Activated CD4-positive, CD25-positive, alpha-beta regulatory T cell (primary cell): ENCODE data around the gene GMPPA.
A peak's percentile ranks its signal among the peaks of the same experiment; 100 is the strongest.

ENCODE experiments used
- DNase-seq, 4 experiments: peaks; one replicate each; lab custom pipeline; 2025; lab: John Stamatoyannopoulos, UW

GMPPA gene

DNA sequence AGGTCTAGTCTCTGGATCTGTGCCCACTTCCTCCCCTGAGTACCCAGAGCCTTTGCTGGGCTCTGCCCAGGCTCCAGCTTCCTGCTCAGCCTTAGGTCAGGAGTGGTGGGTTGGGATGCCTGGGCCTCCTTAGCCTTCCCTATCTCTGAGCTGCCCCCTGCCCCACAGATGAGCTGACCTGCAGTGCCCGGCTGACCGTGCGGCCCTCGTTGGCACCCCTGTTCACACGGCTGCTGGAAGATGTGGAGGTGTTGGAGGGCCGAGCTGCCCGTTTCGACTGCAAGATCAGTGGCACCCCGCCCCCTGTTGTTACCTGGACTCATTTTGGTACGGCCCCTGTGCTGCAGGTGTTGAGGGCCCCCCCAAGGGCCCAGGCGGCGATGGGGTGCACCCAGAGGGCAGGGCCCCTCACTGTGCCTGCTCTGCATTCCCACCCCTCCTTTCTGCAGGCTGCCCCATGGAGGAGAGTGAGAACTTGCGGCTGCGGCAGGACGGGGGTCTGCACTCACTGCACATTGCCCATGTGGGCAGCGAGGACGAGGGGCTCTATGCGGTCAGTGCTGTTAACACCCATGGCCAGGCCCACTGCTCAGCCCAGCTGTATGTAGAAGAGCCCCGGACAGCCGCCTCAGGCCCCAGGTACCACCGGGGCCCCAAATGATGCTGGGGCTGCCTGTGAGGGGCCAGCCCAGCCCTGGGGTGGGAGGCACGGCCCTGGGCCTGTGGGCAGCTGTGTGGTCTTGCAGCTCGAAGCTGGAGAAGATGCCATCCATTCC, 30.1 kb upstream of the GMPPA start:
- no peak for DNase-seq

DNA sequence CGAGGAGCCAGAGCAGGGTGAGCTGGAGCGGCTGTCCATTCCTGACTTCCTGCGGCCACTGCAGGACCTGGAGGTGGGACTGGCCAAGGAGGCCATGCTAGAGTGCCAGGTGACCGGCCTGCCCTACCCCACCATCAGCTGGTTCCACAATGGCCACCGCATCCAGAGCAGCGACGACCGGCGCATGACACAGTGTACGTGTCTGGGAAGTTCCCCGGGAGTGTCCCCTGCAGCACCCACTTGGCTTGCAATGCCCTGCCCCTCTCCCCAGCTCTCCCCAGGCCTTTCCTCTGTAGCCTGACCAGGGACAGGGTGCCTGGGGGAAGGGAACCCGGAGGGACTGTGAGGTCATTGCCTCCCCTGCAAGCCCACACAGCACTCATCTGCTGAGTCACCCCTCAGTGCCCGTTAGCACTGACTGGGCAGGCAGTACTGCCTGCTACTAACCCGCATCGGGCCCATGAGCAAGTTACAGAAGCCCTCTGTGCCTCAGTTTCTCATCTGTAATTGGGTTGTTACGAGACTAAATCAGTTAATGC, 29.4 kb upstream of the GMPPA start:
- DNase-seq, result no peak

DNA sequence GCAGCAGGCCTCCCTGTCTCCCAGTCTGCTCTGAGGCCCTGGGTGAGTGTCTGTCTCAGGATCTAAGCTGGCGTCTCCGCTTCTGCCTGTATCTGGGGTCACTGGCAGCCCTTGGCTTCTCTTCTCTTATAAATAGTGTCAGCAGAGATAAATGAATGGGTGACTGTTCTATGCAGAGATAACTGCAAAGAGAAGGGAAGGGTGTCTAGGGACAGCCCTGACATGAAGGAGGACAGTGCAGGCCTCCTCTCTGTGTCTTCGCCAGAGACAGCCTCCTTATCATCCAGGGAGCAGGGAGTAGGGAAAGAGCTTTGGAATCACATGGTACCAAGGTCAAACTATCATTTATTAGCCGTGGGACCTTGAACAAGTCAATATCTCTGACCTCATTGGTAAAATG, 28.3 kb upstream of the GMPPA start:
- DNase-seq, result no peak

GRCh38 chr2:219471476-219472371, 27.0 kb upstream of the GMPPA start:
- no peak for DNase-seq

GRCh38 chr2:219472629-219473187, 26.0 kb upstream of the GMPPA start:
- DNase-seq, result no peak

DNA sequence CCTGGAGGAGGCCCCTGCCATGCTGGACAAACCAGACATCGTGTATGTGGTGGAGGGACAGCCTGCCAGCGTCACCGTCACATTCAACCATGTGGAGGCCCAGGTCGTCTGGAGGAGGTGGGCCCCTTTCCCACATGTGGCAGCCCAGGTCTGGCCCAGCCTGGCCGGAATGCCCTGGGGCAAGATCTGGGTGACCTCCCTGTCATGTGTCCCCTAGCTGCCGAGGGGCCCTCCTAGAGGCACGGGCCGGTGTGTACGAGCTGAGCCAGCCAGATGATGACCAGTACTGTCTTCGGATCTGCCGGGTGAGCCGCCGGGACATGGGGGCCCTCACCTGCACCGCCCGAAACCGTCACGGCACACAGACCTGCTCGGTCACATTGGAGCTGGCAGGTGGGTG, 25.2 kb upstream of the GMPPA start:
- no peak for DNase-seq

DNA sequence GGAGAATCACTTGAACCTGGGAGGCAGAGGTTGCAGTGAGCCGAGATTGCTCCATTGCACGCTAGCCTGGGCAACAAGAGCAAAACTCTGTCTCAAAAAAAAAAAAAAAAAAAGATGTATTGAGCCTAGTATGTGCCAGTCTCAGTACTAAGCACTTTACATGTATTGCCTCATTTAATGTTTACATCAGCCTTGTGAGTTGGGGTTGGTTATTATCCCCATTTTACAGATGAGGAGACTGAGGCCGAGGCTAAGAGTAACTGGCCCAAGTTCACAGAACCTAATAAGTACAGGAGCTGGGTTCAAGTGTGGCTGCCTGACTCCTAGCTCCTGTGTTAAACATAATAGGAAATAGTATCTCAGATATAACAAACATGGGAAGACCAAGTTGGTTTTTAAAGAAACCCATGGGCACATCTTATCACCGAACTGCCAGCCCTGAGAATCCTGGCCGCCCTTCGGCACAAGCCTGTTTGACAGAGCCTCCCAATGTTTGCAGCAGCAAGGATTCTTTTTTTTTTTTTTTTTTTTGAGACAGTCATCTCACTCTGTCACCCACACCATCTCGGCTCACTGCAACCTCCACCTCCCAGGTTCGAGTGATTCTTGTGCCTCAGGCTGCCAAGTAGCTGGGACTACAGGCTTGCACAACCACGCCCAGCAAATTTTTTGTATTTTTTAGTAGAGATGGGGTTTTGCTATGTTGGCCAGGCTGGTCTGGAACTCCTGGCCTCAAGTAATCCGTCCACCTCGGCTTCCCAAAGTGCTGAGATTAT, 24.2 kb upstream of the GMPPA start:
- no peak for DNase-seq

DNA sequence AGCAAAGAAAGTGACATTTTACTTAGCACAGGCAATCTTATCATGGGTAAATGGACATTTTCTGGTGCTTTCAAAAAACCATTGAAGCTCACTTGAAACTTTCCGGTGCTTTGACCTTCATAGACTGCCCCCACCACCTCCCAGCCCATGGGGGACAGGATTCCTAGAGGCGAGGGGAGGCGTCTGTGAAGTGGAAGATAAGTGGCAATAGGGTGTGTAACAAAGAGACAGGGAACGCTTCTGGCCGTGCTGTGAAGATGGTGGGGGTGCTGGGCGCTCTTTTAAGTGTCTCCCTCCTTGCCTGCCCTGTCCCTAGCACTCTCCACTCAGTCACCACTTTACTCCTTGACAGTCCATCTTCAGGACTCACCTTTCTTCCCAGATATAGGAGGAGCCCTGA, 23.4 kb upstream of the GMPPA start:
- no peak for DNase-seq

DNA sequence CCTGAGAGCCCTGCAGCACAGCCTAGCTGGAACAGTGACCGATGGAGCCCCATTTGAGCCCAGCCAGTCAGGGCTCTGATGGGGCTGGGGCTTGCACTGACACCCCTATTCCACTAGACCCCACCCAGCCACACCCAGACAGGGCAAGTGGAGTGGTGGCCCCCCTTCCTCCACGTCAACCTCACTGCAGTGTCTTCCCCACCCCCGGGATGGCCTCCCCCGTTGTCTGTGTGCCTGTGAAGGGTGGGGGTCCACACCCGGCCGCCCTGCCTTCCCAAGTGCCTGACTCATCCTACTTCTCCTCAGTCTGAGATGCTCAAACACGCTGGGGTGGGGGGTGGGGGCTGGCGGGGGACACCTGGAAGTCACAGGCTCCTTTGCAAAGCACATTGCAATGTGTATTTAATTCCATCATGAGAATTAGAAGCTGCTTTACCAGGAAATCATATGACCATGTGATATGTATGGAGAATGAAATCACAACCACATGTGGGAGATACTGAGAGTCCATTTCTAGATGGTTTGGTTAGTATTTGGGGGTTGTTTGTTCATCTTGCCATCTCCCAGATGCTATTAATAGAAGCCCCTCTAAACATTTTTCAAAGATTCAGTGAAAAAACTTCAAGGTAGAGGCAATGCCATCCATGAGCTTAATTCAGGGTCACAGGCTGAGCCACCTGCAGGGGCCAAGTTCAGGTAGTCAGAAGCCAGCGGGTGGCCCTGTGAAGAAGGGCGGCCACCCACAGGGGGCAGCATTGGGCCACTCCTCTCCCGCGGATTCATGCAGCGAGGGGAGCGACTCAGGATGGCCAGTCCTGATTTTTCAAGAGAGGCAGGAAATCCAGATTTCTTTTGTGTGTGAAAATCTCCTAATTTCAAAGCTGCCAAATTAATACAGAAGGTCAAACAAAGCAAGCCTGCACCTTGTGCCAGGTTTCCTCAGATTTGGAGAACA, 22.7 kb upstream of the GMPPA start:
- peak; percentile 20 to 44 (median 21) for DNase-seq

GRCh38 chr2:219476652-219477151, 22.0 kb upstream of the GMPPA start:
- DNase-seq, result no peak

DNA sequence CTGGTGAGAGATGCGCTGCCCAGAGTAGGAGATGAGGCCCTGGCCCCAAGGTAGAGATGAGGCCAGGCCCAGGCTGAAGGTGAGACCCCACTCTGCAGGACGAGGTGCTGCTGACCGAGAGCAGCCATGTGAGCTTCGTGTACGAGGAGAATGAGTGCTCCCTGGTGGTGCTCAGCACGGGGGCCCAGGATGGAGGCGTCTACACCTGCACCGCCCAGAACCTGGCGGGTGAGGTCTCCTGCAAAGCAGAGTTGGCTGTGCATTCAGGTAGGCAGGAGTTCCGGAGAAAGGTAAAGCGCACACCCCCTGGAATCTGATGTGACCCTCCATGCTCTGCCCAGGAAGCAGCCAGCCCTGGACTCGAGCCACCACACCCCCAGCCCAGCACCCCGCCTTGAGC, 21.5 kb upstream of the GMPPA start:
- DNase-seq, result no peak

DNA sequence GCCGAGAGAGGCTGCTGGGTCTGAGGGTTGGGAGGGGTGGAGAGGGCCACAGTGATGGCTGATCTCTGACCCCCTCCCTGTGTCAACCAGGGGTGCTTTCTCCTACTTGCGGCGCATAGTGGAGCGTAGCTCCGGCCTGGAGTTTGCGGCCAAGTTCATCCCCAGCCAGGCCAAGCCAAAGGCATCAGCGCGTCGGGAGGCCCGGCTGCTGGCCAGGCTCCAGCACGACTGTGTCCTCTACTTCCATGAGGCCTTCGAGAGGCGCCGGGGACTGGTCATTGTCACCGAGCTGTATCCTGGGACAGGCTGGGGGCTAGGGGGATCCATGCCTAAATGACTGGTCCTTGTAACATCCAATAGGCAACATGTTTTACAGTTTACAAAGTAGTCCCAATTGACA, 20.9 kb upstream of the GMPPA start:
- DNase-seq, result no peak

DNA sequence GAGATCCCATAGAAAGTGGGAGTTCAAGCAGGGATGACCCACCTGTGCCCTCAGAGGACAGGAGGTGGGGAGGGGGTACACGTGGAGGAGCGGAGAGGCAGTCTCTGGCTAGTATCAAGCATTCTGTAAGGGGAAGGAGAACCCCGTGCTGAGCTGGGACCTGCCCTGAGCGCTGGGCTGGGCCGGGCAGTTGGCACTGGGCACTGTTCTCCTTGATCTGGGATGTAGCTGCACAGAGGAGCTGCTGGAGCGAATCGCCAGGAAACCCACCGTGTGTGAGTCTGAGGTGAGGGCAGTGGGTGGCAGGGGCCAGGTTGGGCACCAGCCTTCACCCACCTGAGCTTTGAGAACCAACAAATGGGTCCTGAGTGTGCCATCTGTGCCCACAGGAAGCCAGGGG, 19.8 kb upstream of the GMPPA start:
- no peak for DNase-seq

DNA sequence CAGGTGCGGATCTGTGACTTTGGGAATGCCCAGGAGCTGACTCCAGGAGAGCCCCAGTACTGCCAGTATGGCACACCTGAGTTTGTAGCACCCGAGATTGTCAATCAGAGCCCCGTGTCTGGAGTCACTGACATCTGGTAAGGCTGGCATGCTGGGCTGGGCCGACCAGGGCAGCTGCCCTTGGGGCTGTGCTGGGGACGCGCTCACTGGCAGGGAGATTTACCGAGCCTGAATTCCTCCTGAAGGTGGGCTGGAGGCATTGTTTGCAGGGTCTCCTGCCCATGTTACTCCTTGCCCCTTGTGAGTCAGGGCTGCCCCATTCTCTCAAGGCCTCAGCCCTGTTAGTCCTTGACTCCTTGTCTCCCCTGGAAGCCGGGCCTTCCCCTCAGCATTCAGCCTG, 18.7 kb upstream of the GMPPA start:
- DNase-seq, result no peak

- DNase-seq, result no peak
Observed at GRCh38 chr2:219482674-219483405, 15.9 kb upstream of the GMPPA start.

DNA sequence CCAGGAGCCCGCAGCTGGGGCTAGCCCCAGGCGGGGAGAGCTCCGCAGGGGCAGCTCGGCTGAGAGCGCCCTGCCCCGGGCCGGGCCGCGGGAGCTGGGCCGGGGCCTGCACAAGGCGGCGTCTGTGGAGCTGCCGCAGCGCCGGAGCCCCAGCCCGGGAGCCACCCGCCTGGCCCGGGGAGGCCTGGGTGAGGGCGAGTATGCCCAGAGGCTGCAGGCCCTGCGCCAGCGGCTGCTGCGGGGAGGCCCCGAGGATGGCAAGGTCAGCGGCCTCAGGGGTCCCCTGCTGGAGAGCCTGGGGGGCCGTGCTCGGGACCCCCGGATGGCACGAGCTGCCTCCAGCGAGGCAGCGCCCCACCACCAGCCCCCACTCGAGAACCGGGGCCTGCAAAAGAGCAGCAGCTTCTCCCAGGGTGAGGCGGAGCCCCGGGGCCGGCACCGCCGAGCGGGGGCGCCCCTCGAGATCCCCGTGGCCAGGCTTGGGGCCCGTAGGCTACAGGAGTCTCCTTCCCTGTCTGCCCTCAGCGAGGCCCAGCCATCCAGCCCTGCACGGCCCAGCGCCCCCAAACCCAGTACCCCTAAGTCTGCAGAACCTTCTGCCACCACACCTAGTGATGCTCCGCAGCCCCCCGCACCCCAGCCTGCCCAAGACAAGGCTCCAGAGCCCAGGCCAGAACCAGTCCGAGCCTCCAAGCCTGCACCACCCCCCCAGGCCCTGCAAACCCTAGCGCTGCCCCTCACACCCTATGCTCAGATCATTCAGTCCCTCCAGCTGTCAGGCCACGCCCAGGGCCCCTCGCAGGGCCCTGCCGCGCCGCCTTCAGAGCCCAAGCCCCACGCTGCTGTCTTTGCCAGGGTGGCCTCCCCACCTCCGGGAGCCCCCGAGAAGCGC, 15.0 kb upstream of the GMPPA start:
- DNase-seq, result no peak

DNA sequence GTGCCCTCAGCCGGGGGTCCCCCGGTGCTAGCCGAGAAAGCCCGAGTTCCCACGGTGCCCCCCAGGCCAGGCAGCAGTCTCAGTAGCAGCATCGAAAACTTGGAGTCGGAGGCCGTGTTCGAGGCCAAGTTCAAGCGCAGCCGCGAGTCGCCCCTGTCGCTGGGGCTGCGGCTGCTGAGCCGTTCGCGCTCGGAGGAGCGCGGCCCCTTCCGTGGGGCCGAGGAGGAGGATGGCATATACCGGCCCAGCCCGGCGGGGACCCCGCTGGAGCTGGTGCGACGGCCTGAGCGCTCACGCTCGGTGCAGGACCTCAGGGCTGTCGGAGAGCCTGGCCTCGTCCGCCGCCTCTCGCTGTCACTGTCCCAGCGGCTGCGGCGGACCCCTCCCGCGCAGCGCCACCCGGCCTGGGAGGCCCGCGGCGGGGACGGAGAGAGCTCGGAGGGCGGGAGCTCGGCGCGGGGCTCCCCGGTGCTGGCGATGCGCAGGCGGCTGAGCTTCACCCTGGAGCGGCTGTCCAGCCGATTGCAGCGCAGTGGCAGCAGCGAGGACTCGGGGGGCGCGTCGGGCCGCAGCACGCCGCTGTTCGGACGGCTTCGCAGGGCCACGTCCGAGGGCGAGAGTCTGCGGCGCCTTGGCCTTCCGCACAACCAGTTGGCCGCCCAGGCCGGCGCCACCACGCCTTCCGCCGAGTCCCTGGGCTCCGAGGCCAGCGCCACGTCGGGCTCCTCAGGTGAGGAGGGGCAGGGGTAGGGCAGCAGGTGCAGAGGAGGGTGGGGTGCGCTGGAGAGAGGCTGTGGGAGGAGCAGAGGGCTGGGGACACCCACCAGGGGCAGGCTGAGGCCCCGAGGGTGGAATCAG, 14.1 kb upstream of the GMPPA start:
- DNase-seq, result no peak

- DNase-seq, result no peak
Observed at GRCh38 chr2:219485201-219485580, 13.5 kb upstream of the GMPPA start.
